DND-41 (cell line): ENCODE data around the gene TNPO3.

Source experiments
- ATAC-seq: fragments of 200-7000 bp; cut with Tn5 transposase; 3 replicates; pipeline ENCODE4 v1.9.1; 2021; ENCODE audit warnings: low read depth; ENCODE audit not compliant: insufficient read depth
- DNase-seq: peaks from one replicate; pipeline ENCODE4 v3.0.0-alpha.2; 2020
- H2AFZ ChIP-seq: 2 replicates; pipeline ENCODE4 v1.6.0; 2012; ENCODE audit warnings: low read depth, low read length
- H3K27ac ChIP-seq: 2 replicates; pipeline ENCODE4 v1.5.1; 2012; ENCODE audit warnings: low read length, inconsistent platforms
- H3K27me3 ChIP-seq: fragments of 200-600 bp; sonication (generic); 2 replicates; pipeline ENCODE4 v1.6.0; 2012; ENCODE audit warnings: low read length, mild to moderate bottlenecking, inconsistent platforms; ENCODE audit not compliant: insufficient read depth, poor library complexity
- H3K36me3 ChIP-seq: 2 replicates; pipeline ENCODE4 v1.5.1; 2012; ENCODE audit warnings: low read length, inconsistent platforms; ENCODE audit not compliant: insufficient read depth
- H3K4me1 ChIP-seq: 2 replicates; pipeline ENCODE4 v1.5.1; 2012; ENCODE audit warnings: mild to moderate bottlenecking, low read length; ENCODE audit not compliant: insufficient read depth
- H3K4me2 ChIP-seq: 2 replicates; pipeline ENCODE4 v1.6.0; 2012; ENCODE audit warnings: mild to moderate bottlenecking, moderate library complexity, low read length, inconsistent platforms; ENCODE audit not compliant: insufficient read depth
- H3K4me3 ChIP-seq, 2 experiments: fragments of 200-600 bp in 1 of 2; shearing (Covaris generic) in 1 of 2; 2 replicates each; pipeline ENCODE4 v1.5.1; 2012 to 2016; ENCODE audit warnings: inconsistent platforms in 2 of 2, low read length in 2 of 2, mild to moderate bottlenecking in 2 of 2, low read depth in 1 of 2, moderate library complexity in 1 of 2
- H3K79me2 ChIP-seq: 2 replicates; pipeline ENCODE4 v1.6.0; 2012; ENCODE audit warnings: low read length, inconsistent platforms; ENCODE audit not compliant: insufficient read depth
- H3K9ac ChIP-seq: 2 replicates; pipeline ENCODE4 v1.6.0; 2012; ENCODE audit warnings: low read depth, mild to moderate bottlenecking, inconsistent platforms, low read length, moderate library complexity
- H3K9me3 ChIP-seq: 2 replicates; pipeline ENCODE4 v1.5.1; 2012; ENCODE audit warnings: low read length, moderate library complexity, mild to moderate bottlenecking, inconsistent platforms; ENCODE audit not compliant: insufficient read depth, severe bottlenecking
- H4K20me1 ChIP-seq: 2 replicates; pipeline ENCODE4 v1.6.0; 2012; ENCODE audit warnings: low read length; ENCODE audit not compliant: insufficient read depth
- EZH2 ChIP-seq: IDR thresholded peaks from 3 replicates; pipeline ENCODE4 v1.6.1; 2012; ENCODE audit warnings: borderline replicate concordance, low read depth, mild to moderate bottlenecking, moderate library complexity, low read length, inconsistent platforms; ENCODE audit not compliant: severe bottlenecking
- TF ChIP-seq, protein P1 (sequence below): IDR thresholded peaks from 2 replicates; pipeline ENCODE4 v1.5.1; 2012; ENCODE audit warnings: borderline replicate concordance, low read length, moderate library complexity, mild to moderate bottlenecking; ENCODE audit not compliant: poor library complexity, severe bottlenecking; ENCODE audit errors: extremely low read depth

Gene TNPO3

DNA sequence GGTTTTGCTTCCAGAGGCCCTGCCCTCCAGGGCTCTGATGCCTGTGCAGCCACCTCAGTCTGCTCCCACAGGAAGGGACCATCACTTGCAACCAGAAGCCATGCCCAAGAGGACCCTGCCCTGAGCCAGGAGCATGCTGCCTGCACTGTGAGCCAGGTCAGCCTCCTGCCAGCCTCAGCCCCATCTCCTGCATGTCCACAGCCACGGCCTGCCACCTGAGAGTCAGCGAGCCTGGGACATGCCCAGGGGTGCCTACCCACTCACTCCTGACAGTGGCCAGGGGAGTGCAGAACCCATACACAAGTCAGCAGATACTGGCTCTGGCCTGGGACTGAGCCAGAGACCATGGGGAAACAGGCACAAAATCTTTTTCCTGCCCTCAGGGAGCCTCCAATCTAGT lies 137.8 kb downstream of the TNPO3 start:
- Histone ChIP-seq H3K27me3 (no peaks in the 10 kb centered on the region), H3K9me3 (no peaks in the 10 kb centered on the region), H3K4me3 (no peak overlapping the region), H3K27ac (no peak overlapping the region), H2AFZ (no peak overlapping the region), H3K79me2 (no peaks in the 10 kb centered on the region), H4K20me1 (no peaks in the 10 kb centered on the region), H3K4me2 (no peak overlapping the region), H3K9ac (no peak overlapping the region), H3K4me1 (no peaks in the 10 kb centered on the region), H3K36me3 (no peaks in the 10 kb centered on the region)
- TF ChIP-seq, protein P1, sequence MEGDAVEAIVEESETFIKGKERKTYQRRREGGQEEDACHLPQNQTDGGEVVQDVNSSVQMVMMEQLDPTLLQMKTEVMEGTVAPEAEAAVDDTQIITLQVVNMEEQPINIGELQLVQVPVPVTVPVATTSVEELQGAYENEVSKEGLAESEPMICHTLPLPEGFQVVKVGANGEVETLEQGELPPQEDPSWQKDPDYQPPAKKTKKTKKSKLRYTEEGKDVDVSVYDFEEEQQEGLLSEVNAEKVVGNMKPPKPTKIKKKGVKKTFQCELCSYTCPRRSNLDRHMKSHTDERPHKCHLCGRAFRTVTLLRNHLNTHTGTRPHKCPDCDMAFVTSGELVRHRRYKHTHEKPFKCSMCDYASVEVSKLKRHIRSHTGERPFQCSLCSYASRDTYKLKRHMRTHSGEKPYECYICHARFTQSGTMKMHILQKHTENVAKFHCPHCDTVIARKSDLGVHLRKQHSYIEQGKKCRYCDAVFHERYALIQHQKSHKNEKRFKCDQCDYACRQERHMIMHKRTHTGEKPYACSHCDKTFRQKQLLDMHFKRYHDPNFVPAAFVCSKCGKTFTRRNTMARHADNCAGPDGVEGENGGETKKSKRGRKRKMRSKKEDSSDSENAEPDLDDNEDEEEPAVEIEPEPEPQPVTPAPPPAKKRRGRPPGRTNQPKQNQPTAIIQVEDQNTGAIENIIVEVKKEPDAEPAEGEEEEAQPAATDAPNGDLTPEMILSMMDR, result no peak
- no peak for TF ChIP-seq EZH2
- DNase-seq (no peak), ATAC-seq (no peak)

DNA sequence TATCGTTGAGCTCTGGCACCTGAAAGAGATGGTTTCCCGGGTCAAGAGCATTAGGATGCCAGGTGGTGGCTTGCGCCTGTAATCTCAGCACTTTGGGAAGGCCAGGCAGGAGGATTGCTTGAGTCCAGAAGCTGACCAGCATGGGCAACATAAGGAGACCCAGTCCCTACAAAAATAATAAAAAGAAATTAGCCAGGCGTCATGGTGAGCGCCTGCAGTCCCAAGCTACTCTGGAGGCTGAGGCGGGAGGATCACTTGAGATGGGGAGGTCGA lies 138.3 kb downstream of the TNPO3 start:
- Histone ChIP-seq H3K79me2 (no peaks in the 10 kb centered on the region), H4K20me1 (no peaks in the 10 kb centered on the region), H2AFZ (no peak overlapping the region), H3K27me3 (no peaks in the 10 kb centered on the region), H3K9ac (no peak overlapping the region), H3K4me1 (no peaks in the 10 kb centered on the region), H3K4me2 (no peak overlapping the region), H3K4me3 (no peak overlapping the region), H3K27ac (no peak overlapping the region), H3K9me3 (no peaks in the 10 kb centered on the region), H3K36me3 (no peaks in the 10 kb centered on the region)
- DNase-seq, result no peak
- TF ChIP-seq, protein P1, result no peak
- TF ChIP-seq EZH2, result no peak
- no peak for ATAC-seq

DNA sequence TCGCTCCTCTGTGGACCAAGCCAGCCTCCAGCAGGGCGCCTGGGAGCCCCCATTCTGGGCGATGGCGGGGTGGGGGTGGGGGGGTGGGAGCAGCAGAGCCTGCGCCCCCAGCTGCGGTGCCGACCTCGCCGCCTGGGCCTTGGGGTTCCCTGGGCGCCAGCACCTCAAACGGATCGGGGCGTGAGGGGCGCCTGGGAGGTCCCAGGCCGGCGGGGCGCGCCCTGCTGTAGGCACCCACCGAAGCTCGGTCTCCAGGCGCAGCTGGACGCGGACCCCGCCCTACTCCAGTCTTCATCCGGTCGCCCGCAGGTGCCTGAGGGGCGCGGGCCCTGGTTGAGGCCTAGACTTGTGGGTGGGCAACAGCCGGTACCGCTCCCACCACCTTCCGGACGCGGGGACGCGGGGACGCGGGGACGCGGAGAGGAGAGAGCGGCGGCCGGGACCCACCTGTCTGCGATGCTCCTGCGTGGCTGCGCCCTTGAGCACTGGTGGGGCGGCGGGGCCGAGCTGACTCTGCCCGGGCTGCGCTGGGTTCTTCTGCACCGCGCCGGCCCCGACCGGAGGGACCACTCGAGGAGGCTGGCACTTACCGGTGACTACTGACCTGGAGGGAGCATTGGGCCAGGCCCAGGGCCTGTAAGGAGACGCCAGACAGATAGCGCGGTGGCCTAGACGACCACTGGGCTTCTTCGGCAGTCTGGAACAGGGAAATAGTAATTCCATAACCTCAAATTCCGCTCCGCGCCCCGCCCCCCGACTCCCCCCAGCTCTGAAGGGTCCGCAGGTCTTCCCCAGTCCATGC lies 138.9 kb downstream of the TNPO3 start:
- no peaks in the 10 kb centered on the region for H3K27me3 ChIP-seq
- DNase-seq (no peak), ATAC-seq (no peak)
- H3K4me1 ChIP-seq, result no peaks in the 10 kb centered on the region
- no peak overlapping the region for H2AFZ ChIP-seq
- no peak overlapping the region for H3K4me3 ChIP-seq
- no peaks in the 10 kb centered on the region for H3K9me3 ChIP-seq
- H3K4me2 ChIP-seq, result no peak overlapping the region
- no peaks in the 10 kb centered on the region for H3K79me2 ChIP-seq
- TF ChIP-seq, protein P1, result no peak
- TF ChIP-seq EZH2, result no peak
- H3K27ac ChIP-seq, result no peak overlapping the region
- no peaks in the 10 kb centered on the region for H3K36me3 ChIP-seq
- no peak overlapping the region for H3K9ac ChIP-seq
- no peaks in the 10 kb centered on the region for H4K20me1 ChIP-seq
